HL-60 (cell line): ENCODE results near the gene PLEKHG5.

Experiments used
- SPI1 ChIP-seq: IDR thresholded peaks from 2 replicates; pipeline ENCODE4 v1.6.1; 2012; ENCODE audit warnings: low read depth, mild to moderate bottlenecking, borderline replicate concordance
- TF ChIP-seq, protein P1 (sequence below): IDR thresholded peaks from one replicate; pipeline ENCODE4 v1.5.1; 2011; ENCODE audit warnings: low read length, control low read depth, inconsistent platforms; ENCODE audit not compliant: insufficient read depth
- TF ChIP-seq, protein P2 (sequence below): IDR thresholded peaks from 2 replicates; pipeline ENCODE4 v1.6.1; 2012; ENCODE audit warnings: low read depth; ENCODE audit not compliant: insufficient replicate concordance

DNA sequence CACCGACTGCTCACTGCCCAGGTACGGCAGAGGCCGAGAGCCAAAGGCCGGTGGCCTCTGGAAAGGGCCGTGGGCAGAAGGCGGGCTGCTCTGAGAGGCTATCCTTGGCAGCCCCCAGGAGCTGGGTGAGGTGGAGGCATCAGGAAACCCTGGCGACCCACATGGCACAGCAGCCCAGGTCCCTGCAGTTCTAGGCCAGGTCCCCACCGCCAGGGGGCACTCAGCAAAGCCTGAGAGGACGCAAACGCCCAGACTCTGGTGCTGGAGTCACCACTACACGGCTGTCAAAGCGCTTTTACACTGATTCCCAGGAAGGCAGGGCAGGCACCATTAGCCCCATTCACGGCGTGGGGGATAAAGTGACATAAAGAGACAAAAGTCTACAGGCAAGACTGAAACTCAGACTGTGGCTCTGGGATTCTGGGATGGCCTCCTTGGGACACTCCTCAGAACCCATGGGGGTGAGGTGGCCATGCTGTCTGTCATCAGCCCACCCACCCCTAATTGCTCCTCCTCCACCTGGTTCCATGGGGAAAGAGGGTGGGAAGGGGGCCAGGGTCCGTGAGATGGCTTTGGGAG is 4.9 kb downstream of the PLEKHG5 start:
- TF ChIP-seq, protein P1, sequence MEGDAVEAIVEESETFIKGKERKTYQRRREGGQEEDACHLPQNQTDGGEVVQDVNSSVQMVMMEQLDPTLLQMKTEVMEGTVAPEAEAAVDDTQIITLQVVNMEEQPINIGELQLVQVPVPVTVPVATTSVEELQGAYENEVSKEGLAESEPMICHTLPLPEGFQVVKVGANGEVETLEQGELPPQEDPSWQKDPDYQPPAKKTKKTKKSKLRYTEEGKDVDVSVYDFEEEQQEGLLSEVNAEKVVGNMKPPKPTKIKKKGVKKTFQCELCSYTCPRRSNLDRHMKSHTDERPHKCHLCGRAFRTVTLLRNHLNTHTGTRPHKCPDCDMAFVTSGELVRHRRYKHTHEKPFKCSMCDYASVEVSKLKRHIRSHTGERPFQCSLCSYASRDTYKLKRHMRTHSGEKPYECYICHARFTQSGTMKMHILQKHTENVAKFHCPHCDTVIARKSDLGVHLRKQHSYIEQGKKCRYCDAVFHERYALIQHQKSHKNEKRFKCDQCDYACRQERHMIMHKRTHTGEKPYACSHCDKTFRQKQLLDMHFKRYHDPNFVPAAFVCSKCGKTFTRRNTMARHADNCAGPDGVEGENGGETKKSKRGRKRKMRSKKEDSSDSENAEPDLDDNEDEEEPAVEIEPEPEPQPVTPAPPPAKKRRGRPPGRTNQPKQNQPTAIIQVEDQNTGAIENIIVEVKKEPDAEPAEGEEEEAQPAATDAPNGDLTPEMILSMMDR: peak; percentile 83
- TF ChIP-seq, protein P2, sequence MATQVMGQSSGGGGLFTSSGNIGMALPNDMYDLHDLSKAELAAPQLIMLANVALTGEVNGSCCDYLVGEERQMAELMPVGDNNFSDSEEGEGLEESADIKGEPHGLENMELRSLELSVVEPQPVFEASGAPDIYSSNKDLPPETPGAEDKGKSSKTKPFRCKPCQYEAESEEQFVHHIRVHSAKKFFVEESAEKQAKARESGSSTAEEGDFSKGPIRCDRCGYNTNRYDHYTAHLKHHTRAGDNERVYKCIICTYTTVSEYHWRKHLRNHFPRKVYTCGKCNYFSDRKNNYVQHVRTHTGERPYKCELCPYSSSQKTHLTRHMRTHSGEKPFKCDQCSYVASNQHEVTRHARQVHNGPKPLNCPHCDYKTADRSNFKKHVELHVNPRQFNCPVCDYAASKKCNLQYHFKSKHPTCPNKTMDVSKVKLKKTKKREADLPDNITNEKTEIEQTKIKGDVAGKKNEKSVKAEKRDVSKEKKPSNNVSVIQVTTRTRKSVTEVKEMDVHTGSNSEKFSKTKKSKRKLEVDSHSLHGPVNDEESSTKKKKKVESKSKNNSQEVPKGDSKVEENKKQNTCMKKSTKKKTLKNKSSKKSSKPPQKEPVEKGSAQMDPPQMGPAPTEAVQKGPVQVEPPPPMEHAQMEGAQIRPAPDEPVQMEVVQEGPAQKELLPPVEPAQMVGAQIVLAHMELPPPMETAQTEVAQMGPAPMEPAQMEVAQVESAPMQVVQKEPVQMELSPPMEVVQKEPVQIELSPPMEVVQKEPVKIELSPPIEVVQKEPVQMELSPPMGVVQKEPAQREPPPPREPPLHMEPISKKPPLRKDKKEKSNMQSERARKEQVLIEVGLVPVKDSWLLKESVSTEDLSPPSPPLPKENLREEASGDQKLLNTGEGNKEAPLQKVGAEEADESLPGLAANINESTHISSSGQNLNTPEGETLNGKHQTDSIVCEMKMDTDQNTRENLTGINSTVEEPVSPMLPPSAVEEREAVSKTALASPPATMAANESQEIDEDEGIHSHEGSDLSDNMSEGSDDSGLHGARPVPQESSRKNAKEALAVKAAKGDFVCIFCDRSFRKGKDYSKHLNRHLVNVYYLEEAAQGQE: no peak
- TF ChIP-seq SPI1: no peak
